CD4-positive, alpha-beta T cell (primary cell): Measurements from ENCODE around the gene SRR. TPM values are rescaled to one million over a fixed set of nuclear protein-coding genes. Genes with fewer than 3 reads are reported as not detected.

Experiments
- ATAC-seq: fragments of 200-7000 bp; cut with Tn5 transposase; one replicate; pipeline ENCODE4 v1.10.0; 2022; ENCODE audit warnings: mild to moderate bottlenecking; ENCODE audit not compliant: poor library complexity
- CTCF ChIA-PET: fragments of 350-600 bp; sonication (Branson Sonifier 250); formaldehyde crosslinking; loops from one replicate; lab custom pipeline; 2021; ENCODE audit warnings: antibody characterized with exemption, inconsistent platforms; lab: Charles Lee
- POLR2A ChIA-PET: fragments of 350-600 bp; sonication (Branson Sonifier 250); formaldehyde crosslinking; loops from one replicate; lab custom pipeline; 2021; ENCODE audit warnings: antibody characterized with exemption, inconsistent platforms; lab: Charles Lee
- DNase-seq, 14 experiments: peaks; one replicate each; pipeline ENCODE4 v3.0.0-alpha.2; 2013 to 2020; ENCODE audit warnings: mixed read lengths in 2 of 14
- H3K27ac ChIP-seq, 2 donors: one replicate each; pipeline versions ENCODE4 v1.5.1 to v1.7.0; 2013; ENCODE audit warnings: low read length in 2 of 2, low read depth in 1 of 2, mild to moderate bottlenecking in 1 of 2
- H3K27me3 ChIP-seq, 2 experiments: 1 replicate in 1 of 2; 2 replicates in 1 of 2; pipeline versions ENCODE4 v1.6.1 to v1.7.0; 2013; ENCODE audit warnings: low read length in 2 of 2, control low read depth in 1 of 2, mild to moderate bottlenecking in 1 of 2, moderate library complexity in 1 of 2; ENCODE audit not compliant: insufficient read depth in 2 of 2, control insufficient read depth in 1 of 2
- H3K36me3 ChIP-seq: one replicate; pipeline ENCODE4 v1.6.1; 2013; ENCODE audit warnings: low read length, control low read depth; ENCODE audit not compliant: insufficient read depth
- H3K4me1 ChIP-seq: one replicate; pipeline ENCODE4 v1.6.1; 2013; ENCODE audit warnings: low read length, control low read depth; ENCODE audit not compliant: insufficient read depth
- H3K4me3 ChIP-seq: one replicate; pipeline ENCODE4 v1.5.1; 2013; ENCODE audit warnings: mild to moderate bottlenecking, low read length, moderate library complexity
- H3K9me3 ChIP-seq, 2 experiments: 1 replicate in 1 of 2; 2 replicates in 1 of 2; pipeline versions ENCODE4 v1.6.1 to v1.7.0; 2013; ENCODE audit warnings: low read length in 2 of 2, mild to moderate bottlenecking in 2 of 2, control low read depth in 1 of 2, moderate library complexity in 1 of 2; ENCODE audit not compliant: control insufficient read depth in 1 of 2, insufficient read depth in 1 of 2
- H3K27ac Mint-ChIP-seq: one replicate; pipeline ENCODE4 v1.8.0; 2020; ENCODE audit warnings: mixed read lengths
- H3K27me3 Mint-ChIP-seq: one replicate; pipeline ENCODE4 v1.8.0; 2021; ENCODE audit warnings: mixed read lengths
- H3K36me3 Mint-ChIP-seq: one replicate; pipeline ENCODE4 v1.8.0; 2021; ENCODE audit warnings: low read depth, mixed read lengths
- H3K4me1 Mint-ChIP-seq: one replicate; pipeline ENCODE4 v1.8.0; 2021; ENCODE audit warnings: low read depth, mixed read lengths
- H3K4me3 Mint-ChIP-seq: one replicate; pipeline ENCODE4 v1.8.0; 2020; ENCODE audit warnings: mild to moderate bottlenecking, mixed read lengths
- H3K9me3 Mint-ChIP-seq: one replicate; pipeline ENCODE4 v1.8.0; 2020; ENCODE audit warnings: mixed read lengths
- CTCF ChIP-seq: fragments of 200-600 bp; IDR thresholded peaks from one replicate; pipeline ENCODE4 v1.8.0; 2022; ENCODE audit warnings: antibody characterized with exemption, mild to moderate bottlenecking
- intact Hi-C, 2 experiments: fragments of 100-400 bp; cut with DNase I in 1 of 2; cut with micrococcal nuclease in 1 of 2; formaldehyde crosslinking; loops; one replicate each; pipeline versions ENCODE4 v1.15.1 to v1.9.0; 2023 to 2025; cut with DNase I, micrococcal nuclease
- total RNA-seq, 174 experiments: library from RNA in 2 of 174; stranded (reverse) in 2 of 174; gene quantifications; one replicate each; pipeline ENCODE4 v1.2.3 and lab custom pipeline; 2021 to 2026

The SRR gene
- total RNA-seq, 2 experiments from 2014 or later, result 2.5 to 2.8 TPM

DNA sequence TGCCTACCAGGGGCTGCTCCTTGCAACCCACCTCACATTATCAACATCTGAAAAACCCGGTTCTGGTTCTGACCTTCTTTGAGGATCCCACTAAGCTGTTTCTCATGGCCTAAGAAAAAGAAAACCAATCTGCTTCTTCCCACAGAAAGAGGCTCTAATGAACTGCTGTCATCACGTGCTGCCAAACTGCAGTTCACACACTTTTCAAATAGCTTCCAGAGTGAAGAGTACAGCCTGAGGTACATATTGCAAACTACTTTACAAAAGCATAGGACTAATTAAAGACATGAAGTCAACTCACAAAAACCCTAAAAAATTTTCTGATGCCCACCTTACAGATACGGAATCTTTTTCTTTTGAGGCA is 36.9 kb upstream of the SRR start:
- H3K4me3 ChIP-seq, result peak overlapping the region; percentile 36
- no peaks in the 10 kb centered on the region for H3K9me3 Mint-ChIP-seq
- no peaks in the 10 kb centered on the region for H3K9me3 ChIP-seq
- H3K4me1 Mint-ChIP-seq, result peaks cover 81% of the 10 kb centered on the region
- H3K27ac ChIP-seq, result peak overlapping the region; percentile 83 to 84
- DNase-seq, result peak in 3 of 14 experiments; percentile 51 to 58 (median 53)
- peak overlapping the region; percentile 67 for H3K4me3 Mint-ChIP-seq
- no peak for TF ChIP-seq CTCF
- no peak for ATAC-seq
- no peaks in the 10 kb centered on the region for H3K27me3 Mint-ChIP-seq
- peaks cover 86% of the 10 kb centered on the region for H3K4me1 ChIP-seq
- peaks cover 34% of the 10 kb centered on the region for H3K36me3 Mint-ChIP-seq
- POLR2A ChIA-PET, result interaction anchor here (0.6 to 6.3 kb wide), 25 partner anchors 9 to 639 kb away, joined by 3 to 77 read pairs (median 5); partner anchors contain the start of genes HIC1, SMG6, SRR and TSR1
- H3K36me3 ChIP-seq, result peaks cover 3% of the 10 kb centered on the region
- no peaks in the 10 kb centered on the region for H3K27me3 ChIP-seq
- peak overlapping the region; percentile 98 for H3K27ac Mint-ChIP-seq
- intact Hi-C loops, result loop anchor here (1.0 to 5.0 kb wide), 3 partner anchors 13 to 210 kb away; partner anchors contain the start of gene HIC1 (in 1 of the 2)
- CTCF ChIA-PET, result interaction anchor here (0.7 to 7.7 kb wide), 3 partner anchors 22 to 208 kb away, joined by 3 to 53 read pairs (median 5); no protein-coding TSS in a partner anchor

DNA sequence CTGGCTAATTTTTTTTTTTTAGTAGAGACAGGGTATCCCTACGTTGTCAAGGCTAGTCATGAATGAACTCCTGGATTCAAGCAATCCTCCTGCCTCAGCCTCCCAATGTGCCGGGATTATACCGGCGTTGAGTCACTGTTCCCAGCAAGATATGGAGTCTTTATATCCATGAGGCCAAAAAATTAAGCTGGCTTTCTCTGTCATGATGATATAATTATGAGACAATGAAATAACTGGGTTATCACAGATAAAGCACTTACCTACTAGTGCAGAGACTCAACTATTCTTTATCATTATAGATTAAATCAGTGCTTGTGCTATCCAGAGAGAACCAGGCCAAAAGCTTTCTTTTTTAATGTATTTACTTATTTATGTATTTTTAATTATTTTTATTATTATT is 36.4 kb upstream of the SRR start:
- H3K36me3 ChIP-seq, result peaks cover 3% of the 10 kb centered on the region
- no peaks in the 10 kb centered on the region for H3K27me3 ChIP-seq
- no peaks in the 10 kb centered on the region for H3K9me3 ChIP-seq
- POLR2A ChIA-PET, result interaction anchor here (0.6 to 6.3 kb wide), 17 partner anchors 8 to 551 kb away, joined by 3 to 77 read pairs (median 6); partner anchors contain the start of genes HIC1, SMG6, SRR and TSR1
- Mint-ChIP-seq H3K36me3 (peaks cover 35% of the 10 kb centered on the region), H3K9me3 (no peaks in the 10 kb centered on the region), H3K4me1 (peaks cover 81% of the 10 kb centered on the region), H3K27ac (peak overlapping the region; percentile 98), H3K4me3 (peak overlapping the region; percentile 67), H3K27me3 (no peaks in the 10 kb centered on the region)
- DNase-seq, result no peak
- TF ChIP-seq CTCF, result no peak
- no peak overlapping the region for H3K4me3 ChIP-seq
- intact Hi-C loops, result loop anchor here (2.0 to 5.0 kb wide), 2 partner anchors 15 to 210 kb away; partner anchors contain the start of gene HIC1 (in 1 of the 2)
- no peak for ATAC-seq
- H3K4me1 ChIP-seq, result peaks cover 86% of the 10 kb centered on the region
- peak overlapping the region; percentile 83 to 84 for H3K27ac ChIP-seq
- CTCF ChIA-PET, result interaction anchor here (0.9 to 7.7 kb wide), 3 partner anchors 14 to 22 kb away, joined by 3 to 53 read pairs (median 5); no protein-coding TSS in a partner anchor

DNA sequence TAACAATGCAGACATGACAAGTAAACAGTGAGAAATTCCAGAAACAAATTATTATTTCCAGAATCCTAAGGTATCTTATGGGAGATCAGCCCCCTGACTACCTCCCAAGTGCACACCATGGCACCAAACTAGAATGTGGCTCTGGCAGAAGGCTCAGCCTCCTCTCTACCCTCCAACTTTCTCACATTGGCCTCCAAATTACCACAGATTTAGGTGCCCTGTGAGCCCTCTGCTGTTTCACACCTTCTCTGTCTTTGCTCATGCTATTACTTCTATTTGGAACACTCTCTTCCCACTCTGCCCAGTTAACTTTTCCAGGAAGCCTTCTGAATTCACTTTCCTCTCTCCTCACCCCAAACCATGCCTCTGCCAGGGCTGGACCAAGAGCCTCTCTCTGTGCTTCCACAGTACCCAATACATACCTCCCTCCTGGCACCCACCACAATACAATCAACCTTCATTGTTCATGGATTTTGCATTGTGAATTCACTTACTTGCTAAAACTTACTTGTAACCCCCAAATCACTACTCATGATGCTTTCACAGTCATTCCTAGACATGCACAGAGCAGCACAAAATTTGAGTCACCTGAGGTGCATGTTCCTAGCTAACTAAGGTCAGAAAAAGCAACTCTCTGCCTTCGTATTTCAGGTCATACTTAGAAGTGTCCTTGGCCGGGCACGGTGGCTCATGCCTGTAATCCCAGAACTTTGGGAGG is 31.6 kb upstream of the SRR start:
- H3K27ac ChIP-seq, result no peak overlapping the region
- no peak for TF ChIP-seq CTCF
- no peaks in the 10 kb centered on the region for H3K27me3 Mint-ChIP-seq
- ChIA-PET POLR2A (interaction anchor here (0.6 kb wide), 1 partner anchor 8 kb away, joined by 3 read pairs; no protein-coding TSS in a partner anchor), CTCF (no interaction called here)
- H3K9me3 Mint-ChIP-seq, result no peaks in the 10 kb centered on the region
- peaks cover 67% of the 10 kb centered on the region for H3K4me1 Mint-ChIP-seq
- H3K27ac Mint-ChIP-seq, result peak overlapping the region; percentile 75
- H3K4me3 ChIP-seq, result no peak overlapping the region
- H3K9me3 ChIP-seq, result no peaks in the 10 kb centered on the region
- peaks cover 62% of the 10 kb centered on the region for H3K4me1 ChIP-seq
- intact Hi-C loops, result no loop called here
- peak overlapping the region; percentile 14 for H3K4me3 Mint-ChIP-seq
- H3K36me3 Mint-ChIP-seq, result peaks cover 50% of the 10 kb centered on the region
- DNase-seq, result no peak
- no peaks in the 10 kb centered on the region for H3K27me3 ChIP-seq
- peaks cover 17% of the 10 kb centered on the region for H3K36me3 ChIP-seq
- ATAC-seq, result no peak
